H1 (cell line): Measurements from ENCODE around the gene PHGDH. TPM values are rescaled to one million over a fixed set of nuclear protein-coding genes. Genes with fewer than 3 reads are reported as not detected.

Experiments used
- CTCF ChIA-PET: fragments of 300-600 bp; sonication (Branson Sonifier 250); formaldehyde crosslinking; loops from one replicate; lab custom pipeline; 2021; ENCODE audit not compliant: partially characterized antibody; lab: Charles Lee
- POLR2A ChIA-PET: fragments of 300-600 bp; sonication (Branson Sonifier 250); formaldehyde crosslinking; loops from one replicate; lab custom pipeline; 2021; ENCODE audit warnings: inconsistent platforms; ENCODE audit not compliant: partially characterized antibody; lab: Charles Lee
- DNase-seq, 2 experiments: peaks; one replicate each; pipeline versions ENCODE4 v3.0.0 to v3.0.0-alpha.2; 2010 to 2022; ENCODE audit warnings: low spot score in 2 of 2, low read depth in 1 of 2, mixed read lengths in 1 of 2
- FAIRE-seq: peaks from 2 replicates; lab custom pipeline; 2011; peaks lifted over from hg19 to GRCh38; lab: Jason Lieb, UNC
- H2AFZ ChIP-seq: 2 replicates; pipeline ENCODE4 v1.8.1; 2012; ENCODE audit warnings: low read length, inconsistent platforms
- H2AK5ac ChIP-seq: 2 replicates; pipeline ENCODE4 v1.6.1; 2013; ENCODE audit warnings: low read depth, low read length
- H2BK120ac ChIP-seq: replicated peaks from 2 replicates; pipeline ENCODE3; 2013; ENCODE audit warnings: low read depth, low read length, inconsistent platforms
- H2BK12ac ChIP-seq: 2 replicates; pipeline ENCODE4 v1.6.1; 2013; ENCODE audit warnings: low read depth, low read length
- H2BK15ac ChIP-seq: 2 replicates; pipeline ENCODE4 v1.6.1; 2013; ENCODE audit warnings: low read length
- H2BK20ac ChIP-seq: 2 replicates; pipeline ENCODE4 v1.6.1; 2013; ENCODE audit warnings: low read length
- H2BK5ac ChIP-seq: 2 replicates; pipeline ENCODE4 v1.6.1; 2013; ENCODE audit warnings: low read depth, low read length
- H3K14ac ChIP-seq: 2 replicates; pipeline ENCODE4 v1.6.1; 2013; ENCODE audit warnings: inconsistent platforms; ENCODE audit not compliant: insufficient read length
- H3K18ac ChIP-seq: 2 replicates; pipeline ENCODE4 v1.6.1; 2013; ENCODE audit warnings: low read length; ENCODE audit errors: extremely low read depth
- H3K23ac ChIP-seq: 2 replicates; pipeline ENCODE4 v1.6.1; 2013; ENCODE audit warnings: inconsistent platforms; ENCODE audit not compliant: insufficient read length
- H3K23me2 ChIP-seq: 2 replicates; pipeline ENCODE4 v1.6.1; 2013; ENCODE audit warnings: low read depth, low read length
- H3K27ac ChIP-seq: 2 replicates; pipeline ENCODE4 v1.6.1; 2011; ENCODE audit warnings: low read depth, low read length, inconsistent platforms
- H3K27me3 ChIP-seq, 4 experiments: replicated peaks in 1 of 4; 1 replicate in 1 of 4; 2 replicates in 3 of 4; pipeline versions ENCODE4 v1.6.1 to v1.8.1; 2011 to 2013; ENCODE audit warnings: low read length in 3 of 4, mild to moderate bottlenecking in 3 of 4, inconsistent platforms in 2 of 4, mixed read lengths in 2 of 4, moderate library complexity in 1 of 4; ENCODE audit not compliant: control insufficient read depth in 3 of 4, insufficient read depth in 3 of 4; ENCODE audit errors: extremely low read depth in 1 of 4
- H3K36me3 ChIP-seq, 4 experiments: 2 replicates each; pipeline versions ENCODE4 v1.6.1 to v1.8.1; 2011 to 2013; ENCODE audit warnings: mild to moderate bottlenecking in 4 of 4, low read length in 3 of 4, moderate library complexity in 2 of 4, control low read depth in 1 of 4, inconsistent platforms in 1 of 4; ENCODE audit not compliant: insufficient read depth in 4 of 4, control insufficient read depth in 2 of 4
- H3K4ac ChIP-seq: replicated peaks from 2 replicates; pipeline ENCODE3; 2013; ENCODE audit warnings: low read length, low read depth, mixed read lengths, inconsistent platforms; ENCODE audit not compliant: insufficient read length
- H3K4me1 ChIP-seq, 4 experiments: replicated peaks in 1 of 4; 1 replicate in 1 of 4; 2 replicates in 3 of 4; pipeline versions ENCODE4 v1.6.1 to v1.8.1; 2011 to 2013; ENCODE audit warnings: low read length in 3 of 4, inconsistent platforms in 2 of 4, mixed read lengths in 1 of 4; ENCODE audit not compliant: insufficient read depth in 4 of 4, control insufficient read depth in 3 of 4
- H3K4me2 ChIP-seq, 2 experiments: 2 replicates each; pipeline versions ENCODE4 v1.6.1 to v1.8.1; 2011 to 2013; ENCODE audit warnings: low read depth in 2 of 2, low read length in 2 of 2, control low read depth in 1 of 2, inconsistent platforms in 1 of 2, mild to moderate bottlenecking in 1 of 2; ENCODE audit not compliant: insufficient read depth in 1 of 2
- H3K4me3 ChIP-seq, 4 experiments: fragments of 200-600, 300-600 bp in 1 of 4; sonication (generic), shearing (Covaris generic), sonication (Bioruptor Twin) in 1 of 4; 2 replicates each; pipeline versions ENCODE4 v1.5.1 to v1.8.1; 2011 to 2016; ENCODE audit warnings: low read length in 4 of 4, low read depth in 3 of 4, control low read depth in 2 of 4, inconsistent platforms in 2 of 4, mild to moderate bottlenecking in 2 of 4, mixed read lengths in 1 of 4, moderate library complexity in 1 of 4; ENCODE audit not compliant: insufficient read depth in 2 of 4; ENCODE audit errors: extremely low read depth in 1 of 4
- H3K56ac ChIP-seq: replicated peaks from 2 replicates; pipeline ENCODE3; 2013; ENCODE audit warnings: low read depth, mild to moderate bottlenecking, mixed read lengths, low read length, inconsistent platforms; ENCODE audit not compliant: insufficient read length
- H3K79me1 ChIP-seq: 2 replicates; pipeline ENCODE4 v1.6.1; 2013; ENCODE audit warnings: low read depth, low read length, control low read depth
- H3K79me2 ChIP-seq, 2 experiments: 2 replicates each; pipeline versions ENCODE4 v1.6.1 to v1.8.1; 2012 to 2013; ENCODE audit warnings: low read length in 2 of 2, mild to moderate bottlenecking in 2 of 2, inconsistent platforms in 1 of 2; ENCODE audit not compliant: insufficient read depth in 2 of 2, control insufficient read depth in 1 of 2
- H3K9ac ChIP-seq, 4 experiments: replicated peaks in 1 of 4; 1 replicate in 1 of 4; 2 replicates in 3 of 4; pipeline versions ENCODE4 v1.6.1 to v1.8.1; 2011 to 2013; ENCODE audit warnings: low read depth in 3 of 4, low read length in 3 of 4, control low read depth in 2 of 4, mild to moderate bottlenecking in 2 of 4, moderate library complexity in 2 of 4, inconsistent platforms in 1 of 4; ENCODE audit errors: extremely low read depth in 1 of 4
- H3K9me3 ChIP-seq, 2 experiments: 2 replicates each; pipeline versions ENCODE4 v1.6.1 to v1.8.1; 2012 to 2013; ENCODE audit warnings: mild to moderate bottlenecking in 2 of 2, moderate library complexity in 2 of 2, control low read depth in 1 of 2, inconsistent platforms in 1 of 2, low read depth in 1 of 2, low read length in 1 of 2, mixed read lengths in 1 of 2; ENCODE audit not compliant: insufficient read depth in 2 of 2
- H4K20me1 ChIP-seq, 2 experiments: replicated peaks in 1 of 2; 2 replicates each; pipeline versions ENCODE3 to v1.8.1; 2011 to 2013; ENCODE audit warnings: inconsistent platforms in 2 of 2, low read length in 2 of 2, mild to moderate bottlenecking in 1 of 2; ENCODE audit not compliant: insufficient read depth in 2 of 2, control insufficient read depth in 1 of 2
- H4K5ac ChIP-seq: 2 replicates; pipeline ENCODE4 v1.6.1; 2013; ENCODE audit warnings: low read length, low read depth, mixed read lengths, inconsistent platforms; ENCODE audit not compliant: insufficient read length
- H4K8ac ChIP-seq: 2 replicates; pipeline ENCODE4 v1.8.0; 2013; ENCODE audit warnings: mild to moderate bottlenecking, moderate library complexity, low read length, inconsistent platforms; ENCODE audit not compliant: insufficient read depth; ENCODE audit errors: extremely low read depth
- H4K91ac ChIP-seq: replicated peaks from 2 replicates; pipeline ENCODE3; 2013; ENCODE audit warnings: low read length, mixed read lengths, inconsistent platforms; ENCODE audit not compliant: insufficient read length
- BACH1 ChIP-seq: IDR thresholded peaks from 2 replicates; pipeline ENCODE4 v1.6.1; 2012; ENCODE audit warnings: low read length, improper control_type of control experiment
- CEBPB ChIP-seq: IDR thresholded peaks from 2 replicates; pipeline ENCODE4 v1.6.1; 2012; ENCODE audit warnings: low read depth, low read length
- CHD1 ChIP-seq: IDR thresholded peaks from 2 replicates; pipeline ENCODE4 v1.6.1; 2012; ENCODE audit warnings: low read depth, low read length, improper control_type of control experiment
- CHD2 ChIP-seq: IDR thresholded peaks from 2 replicates; pipeline ENCODE4 v1.6.1; 2012; ENCODE audit warnings: low read length, improper control_type of control experiment
- CREB1 ChIP-seq: IDR thresholded peaks from 2 replicates; pipeline ENCODE4 v1.6.1; 2012; ENCODE audit warnings: inconsistent platforms
- EGR1 ChIP-seq: IDR thresholded peaks from 2 replicates; pipeline ENCODE4 v1.6.1; 2011; ENCODE audit warnings: low read depth, low read length, borderline replicate concordance
- GTF2F1 ChIP-seq: IDR thresholded peaks from 2 replicates; pipeline ENCODE4 v1.6.1; 2012; ENCODE audit warnings: low read depth, low read length, improper control_type of control experiment, borderline replicate concordance
- KDM4A ChIP-seq: IDR thresholded peaks from one replicate; pipeline ENCODE4 v1.7.1; 2012; ENCODE audit warnings: low read depth, mild to moderate bottlenecking, moderate library complexity, low read length, inconsistent platforms; ENCODE audit not compliant: severe bottlenecking
- RNF2 ChIP-seq: fragments of 200-900, 300-1000 bp; sonication (generic); IDR thresholded peaks from 2 replicates; pipeline ENCODE4 v1.7.1; 2016; ENCODE audit warnings: borderline replicate concordance, low read depth, mild to moderate bottlenecking, antibody characterized with exemption, low read length; ENCODE audit not compliant: poor library complexity, severe bottlenecking; ENCODE audit errors: missing control alignments
- SP1 ChIP-seq: IDR thresholded peaks from 2 replicates; pipeline ENCODE4 v1.6.1; 2011; ENCODE audit warnings: low read depth, low read length
- TBP ChIP-seq: IDR thresholded peaks from 2 replicates; pipeline ENCODE4 v1.6.1; 2011; ENCODE audit warnings: low read depth, low read length, improper control_type of control experiment
- TCF12 ChIP-seq: IDR thresholded peaks from 2 replicates; pipeline ENCODE4 v1.6.1; 2011; ENCODE audit warnings: low read depth, mild to moderate bottlenecking, low read length
- WGBS, 2 experiments: shearing (Covaris generic) in 1 of 2; methylation state at CpG; one replicate each; pipeline versions ENCODE4 v1.1.6 to v1.1.7; 2013 to 2015; ENCODE audit warnings: low lambda C conversion rate in 2 of 2, mixed read lengths in 2 of 2, inconsistent platforms in 1 of 2, low coverage in 1 of 2, missing lambda C conversion rate in 1 of 2; ENCODE audit not compliant: insufficient replicate concordance in 2 of 2, insufficient coverage in 1 of 2, insufficient read length in 1 of 2; ENCODE audit errors: extremely low coverage in 1 of 2, missing lambda C conversion rate in 1 of 2; 5-methylcytosine and 5-hydroxymethylcytosine counted together
- polyA plus RNA-seq, 7 experiments: library from polyadenylated mRNA; depleted of rRNA in 3 of 7; stranded (reverse) in 5 of 7; unstranded in 2 of 7; fragments of >200 nt in 5 of 7; fragments of 200-250 nt in 2 of 7; gene quantifications; 1 replicate in 5 of 7; 2 replicates in 1 of 7; 4 replicates in 1 of 7; pipeline versions ENCODE4 v1.2.1 to v1.2.3, GENCODE V29; 2011 to 2013; ENCODE audit warnings: missing spikeins in 2 of 7, mixed read lengths in 2 of 7
- total RNA-seq: library from RNA; stranded (reverse); fragmentation: NEBNext Ultra II Directional; extraction: Animal tissue kit (Norgen Biotek cat#: 25700); gene quantifications from 2 replicates; pipeline ENCODE4 v1.2.1, GENCODE V29; 2021
- TF ChIP-seq, protein P1 (sequence below): IDR thresholded peaks from 2 replicates; pipeline ENCODE4 v1.6.1; 2012; ENCODE audit warnings: low read length, inconsistent platforms

The PHGDH gene
- total and polyA plus RNA-seq, 2 of the 8 experiments (the other 6 are each of a cell fraction or from before 2014, with no cell fraction given), result 358 to 687 TPM

DNA sequence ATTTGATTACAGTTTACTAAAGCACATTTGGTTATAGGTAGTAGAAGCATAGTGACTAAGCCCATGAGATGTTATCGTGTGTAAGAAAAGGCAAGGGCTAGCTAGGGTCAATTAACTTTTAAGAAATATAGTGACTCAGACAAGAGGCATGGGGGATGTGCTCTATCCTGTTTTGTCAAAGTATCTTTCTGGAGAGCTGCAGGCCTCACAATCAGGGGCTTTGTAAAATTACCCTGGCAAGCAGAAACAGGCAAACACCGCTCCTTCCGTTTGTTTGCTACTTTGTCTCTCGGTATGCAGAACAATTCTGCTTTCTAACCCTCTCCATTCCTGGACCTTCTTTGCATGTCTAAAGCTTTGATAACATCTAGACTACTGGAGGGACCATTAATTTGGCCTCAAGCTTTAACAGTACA is 37.6 kb upstream of the PHGDH start:
- H2AK5ac ChIP-seq, result no peak overlapping the region
- peak overlapping the region in 1 of 2 experiments; percentile 33; a peak in 1 of 4 replicates for H3K4me2 ChIP-seq
- H3K36me3 ChIP-seq, result no peaks in the 10 kb centered on the region
- CTCF ChIA-PET, result interaction anchor here (0.7 to 10.4 kb wide), 11 partner anchors 10 to 300 kb away, joined by 3 to 141 read pairs (median 36); partner anchors contain the start of genes PHGDH and ZNF697
- no peak overlapping the region for H3K27ac ChIP-seq
- H2AFZ ChIP-seq, result peak overlapping the region; percentile 49; the same call in 1 of the 2 replicates
- FAIRE-seq, result no peak
- no peaks in the 10 kb centered on the region for H3K9me3 ChIP-seq
- H2BK15ac ChIP-seq, result no peak overlapping the region
- H3K56ac ChIP-seq, result no peak overlapping the region
- H3K18ac ChIP-seq, result no peak overlapping the region
- H2BK20ac ChIP-seq, result no peak overlapping the region
- H3K23me2 ChIP-seq, result no peaks in the 10 kb centered on the region; the same call in 1 of the 2 replicates
- H3K23ac ChIP-seq, result no peak overlapping the region
- no peak overlapping the region for H3K4me3 ChIP-seq
- no peak overlapping the region for H3K4ac ChIP-seq
- DNase-seq, result no peak
- POLR2A ChIA-PET, result interaction anchor here (1.0 to 10.2 kb wide), 5 partner anchors 14 to 58 kb away, joined by 3 to 167 read pairs (median 10); partner anchors contain the start of genes PHGDH and ZNF697
- H3K79me2 ChIP-seq, result no peaks in the 10 kb centered on the region
- no peak overlapping the region for H2BK5ac ChIP-seq
- no peak overlapping the region for H3K14ac ChIP-seq
- no peak overlapping the region for H2BK120ac ChIP-seq
- H2BK12ac ChIP-seq, result no peak overlapping the region
- H3K9ac ChIP-seq, result no peak overlapping the region
- H4K8ac ChIP-seq, result no peak overlapping the region
- no peaks in the 10 kb centered on the region for H3K27me3 ChIP-seq
- H3K79me1 ChIP-seq, result no peaks in the 10 kb centered on the region
- H4K5ac ChIP-seq, result no peak overlapping the region
- H4K20me1 ChIP-seq, result no peaks in the 10 kb centered on the region
- H4K91ac ChIP-seq, result no peak overlapping the region
- peaks cover 2 to 12% (median 10%) of the 10 kb centered on the region in 4 experiments; a peak in 5 of 7 replicates for H3K4me1 ChIP-seq
- 58% methylated on average over 4 of the region's 4 CpGs; no CpG with 5 or more reads in 1 of the 2 experiments for WGBS, 2 experiments
- TF ChIP-seq GTF2F1, result no peak
- TF ChIP-seq TCF12, result no peak
- no peak for TF ChIP-seq CHD2
- TF ChIP-seq KDM4A, result no peak
- TF ChIP-seq EGR1, result no peak
- TF ChIP-seq RNF2, result no peak
- TF ChIP-seq, protein P1, sequence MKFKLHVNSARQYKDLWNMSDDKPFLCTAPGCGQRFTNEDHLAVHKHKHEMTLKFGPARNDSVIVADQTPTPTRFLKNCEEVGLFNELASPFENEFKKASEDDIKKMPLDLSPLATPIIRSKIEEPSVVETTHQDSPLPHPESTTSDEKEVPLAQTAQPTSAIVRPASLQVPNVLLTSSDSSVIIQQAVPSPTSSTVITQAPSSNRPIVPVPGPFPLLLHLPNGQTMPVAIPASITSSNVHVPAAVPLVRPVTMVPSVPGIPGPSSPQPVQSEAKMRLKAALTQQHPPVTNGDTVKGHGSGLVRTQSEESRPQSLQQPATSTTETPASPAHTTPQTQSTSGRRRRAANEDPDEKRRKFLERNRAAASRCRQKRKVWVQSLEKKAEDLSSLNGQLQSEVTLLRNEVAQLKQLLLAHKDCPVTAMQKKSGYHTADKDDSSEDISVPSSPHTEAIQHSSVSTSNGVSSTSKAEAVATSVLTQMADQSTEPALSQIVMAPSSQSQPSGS, result no peak
- TF ChIP-seq CEBPB, result no peak
- no peak for TF ChIP-seq BACH1
- TF ChIP-seq SP1, result no peak
- TF ChIP-seq CHD1, result no peak
- TF ChIP-seq CREB1, result no peak
- TF ChIP-seq TBP, result no peak
